D341Med (cell line): ENCODE data around the gene CRNKL1.
"Not testable (repeated sequence)": the region's sequence is repeated elsewhere in the genome, so short reads cannot be mapped to it uniquely, and the experiment has no call there.

Experiments
- DNase-seq: peaks from one replicate; pipeline ENCODE4 v3.0.0; 2012; ENCODE audit warnings: low spot score

The CRNKL1 gene

GRCh38 chr20:20010639-20011500, 41.4 kb downstream of the CRNKL1 start:
- no peak for DNase-seq

GRCh38 chr20:20009784-20010253, 42.4 kb downstream of the CRNKL1 start:
- peak; percentile 37 for DNase-seq

- DNase-seq, result no peak
Observed at GRCh38 chr20:20005342-20005741, 46.9 kb downstream of the CRNKL1 start.

GRCh38 chr20:20003955-20004322, 48.3 kb downstream of the CRNKL1 start:
- DNase-seq, result not testable (repeated sequence)

DNA sequence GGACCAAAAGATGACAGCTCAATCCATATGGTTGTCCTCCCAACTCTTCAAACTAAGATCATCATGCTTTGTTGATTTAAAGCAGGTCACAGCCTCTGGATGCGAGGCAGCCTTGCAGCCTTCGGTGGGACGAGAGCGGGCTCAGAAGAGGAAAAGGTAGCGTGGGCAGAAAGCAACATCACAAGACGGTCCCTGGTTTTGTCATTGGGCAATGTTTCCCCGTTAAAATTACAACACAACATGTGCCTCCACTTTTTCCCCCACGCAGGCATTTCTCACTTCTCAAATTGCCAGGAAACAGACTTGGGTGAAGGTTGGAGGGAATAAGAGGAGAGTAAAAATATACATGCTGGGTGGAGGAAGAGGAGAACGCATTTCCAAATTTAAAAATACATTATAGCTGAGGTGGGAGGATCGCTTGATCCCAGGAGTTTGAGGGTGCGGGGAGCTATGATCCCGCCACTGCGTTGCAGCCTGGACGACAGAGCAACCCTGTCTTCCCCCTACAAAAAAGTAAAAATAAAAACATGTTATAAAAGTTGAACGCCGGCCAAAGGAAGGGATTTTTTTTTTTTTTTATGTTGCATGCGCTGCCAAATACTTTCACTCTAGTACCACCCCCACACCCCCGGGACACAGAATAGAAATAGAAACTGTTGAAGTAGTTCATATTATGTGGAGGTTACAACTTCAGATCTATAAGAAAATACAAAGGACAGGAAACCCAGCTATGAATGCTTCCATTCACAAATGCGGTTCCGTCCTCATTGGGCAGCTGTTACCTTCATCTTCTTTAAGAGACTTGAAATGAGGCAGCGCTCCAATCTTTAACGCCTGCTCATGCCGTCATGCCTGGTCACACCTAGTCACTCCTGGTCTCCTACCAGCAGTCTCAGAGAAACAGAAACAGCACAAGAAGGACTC, 49.0 kb downstream of the CRNKL1 start:
- DNase-seq, result no peak

- DNase-seq, result no peak
Observed at GRCh38 chr20:20002101-20002998, 49.9 kb downstream of the CRNKL1 start.

DNA sequence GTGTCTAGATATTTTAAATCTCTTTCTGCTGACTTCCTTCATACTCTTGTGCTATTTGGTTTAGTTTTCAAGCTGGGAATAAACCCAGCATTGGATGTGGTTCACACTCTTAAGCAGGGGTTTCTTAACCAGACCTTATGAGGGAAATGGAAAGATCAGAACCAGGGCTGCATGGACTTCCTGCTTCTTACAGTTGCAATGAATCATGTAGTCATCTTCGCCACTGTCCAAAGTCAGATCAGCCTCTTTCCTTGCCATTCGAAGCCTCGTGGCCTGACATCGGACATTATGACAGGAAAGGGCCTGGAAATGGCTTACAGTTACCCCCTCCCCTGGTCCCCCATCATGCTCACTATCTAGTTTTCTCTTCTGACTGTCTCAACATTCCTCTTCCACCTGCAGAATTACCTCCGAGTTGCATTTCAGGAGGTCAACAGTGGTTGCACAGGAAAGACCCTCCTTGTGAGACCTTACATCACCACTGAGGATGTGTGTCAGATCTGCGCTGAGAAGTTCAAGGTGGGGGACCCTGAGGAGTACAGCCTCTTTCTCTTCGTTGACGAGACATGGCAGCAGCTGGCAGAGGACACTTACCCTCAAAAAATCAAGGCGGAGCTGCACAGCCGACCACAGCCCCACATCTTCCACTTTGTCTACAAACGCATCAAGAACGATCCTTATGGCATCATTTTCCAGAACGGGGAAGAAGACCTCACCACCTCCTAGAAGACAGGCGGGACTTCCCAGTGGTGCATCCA, 51.9 kb downstream of the CRNKL1 start:
- DNase-seq, result no peak

DNA sequence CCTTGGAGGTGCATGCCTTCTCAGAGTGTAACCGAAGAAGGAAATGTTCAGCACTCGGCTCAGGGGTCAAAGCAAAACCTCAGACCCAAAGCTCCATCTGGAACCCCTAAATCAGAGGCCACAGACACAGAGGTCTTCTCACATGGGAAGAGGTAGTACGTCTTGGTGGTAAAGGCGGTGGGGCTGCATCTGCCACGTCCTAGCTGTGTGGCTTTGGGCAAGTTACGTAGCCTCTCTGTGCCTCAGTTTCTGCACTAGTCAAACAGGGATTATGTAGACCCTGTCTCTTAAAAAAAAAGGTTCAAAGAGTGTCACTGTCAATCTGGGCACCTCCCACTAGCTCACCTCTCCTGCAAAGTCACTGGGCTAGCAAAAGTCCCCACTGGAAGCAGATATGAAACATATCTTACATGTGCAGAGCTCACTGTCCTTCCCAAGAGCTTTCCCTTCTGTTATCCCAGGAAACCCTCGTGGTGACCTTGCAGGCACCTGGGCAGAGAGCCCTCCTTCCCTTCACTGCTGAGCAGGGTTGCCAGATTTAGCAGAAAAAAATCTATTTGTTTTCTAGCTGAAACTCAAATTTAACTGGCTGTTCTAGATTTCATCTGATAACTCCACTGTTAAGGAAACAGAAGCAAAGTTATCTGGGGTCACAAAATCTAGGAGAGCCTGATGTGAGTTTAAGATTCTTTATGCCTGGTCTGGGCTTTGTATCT, 53.1 kb downstream of the CRNKL1 start:
- DNase-seq, result no peak

- no peak for DNase-seq
Observed at GRCh38 chr20:19996917-19997316, 55.3 kb downstream of the CRNKL1 start.

GRCh38 chr20:19996222-19996621, 56.0 kb downstream of the CRNKL1 start:
- DNase-seq, result no peak

GRCh38 chr20:19995220-19995863, 56.9 kb downstream of the CRNKL1 start:
- peak; percentile 59 for DNase-seq

GRCh38 chr20:19993958-19994669, 58.2 kb downstream of the CRNKL1 start:
- no peak for DNase-seq

GRCh38 chr20:19992996-19993908, 59.0 kb downstream of the CRNKL1 start:
- DNase-seq, result no peak

- DNase-seq, result no peak
Observed at GRCh38 chr20:19991854-19992253, 60.4 kb downstream of the CRNKL1 start.

- DNase-seq, result no peak
Observed at GRCh38 chr20:19991308-19991707, 61.0 kb downstream of the CRNKL1 start.

GRCh38 chr20:19990850-19991249, 61.4 kb downstream of the CRNKL1 start:
- DNase-seq, result no peak

DNA sequence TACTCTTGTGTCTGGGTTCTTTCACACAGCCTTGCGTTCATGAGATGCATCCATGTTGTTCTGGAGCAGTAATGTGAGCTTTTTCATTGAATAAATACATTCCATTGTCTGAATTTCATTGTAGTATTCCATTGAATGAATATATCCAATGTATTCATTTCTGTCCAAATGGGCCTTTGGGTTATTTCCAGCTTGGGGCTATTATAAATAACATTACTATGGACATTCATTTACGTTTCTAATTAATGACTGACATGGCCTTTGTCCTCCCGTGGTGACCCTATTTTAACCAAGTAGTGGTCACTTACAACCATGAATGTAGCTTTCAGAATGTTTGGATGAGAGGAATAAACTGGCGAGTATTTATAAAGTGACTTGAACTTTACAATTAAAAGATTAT, 65.2 kb downstream of the CRNKL1 start:
- DNase-seq, result no peak

- DNase-seq, result no peak
Observed at GRCh38 chr20:19986419-19986818, 65.8 kb downstream of the CRNKL1 start.
